Neural progenitor cell (in vitro differentiated cells): ENCODE data around the gene ZFAND2B. TPM values are rescaled to one million over a fixed set of nuclear protein-coding genes. Genes with fewer than 3 reads are reported as not detected.

Source experiments
- DNase-seq: peaks from one replicate; pipeline ENCODE4 v3.0.0-alpha.2; 2016; ENCODE audit warnings: low spot score
- H2AFZ ChIP-seq: fragments of 200-600 bp; sonication (generic); replicated peaks from 2 replicates; pipeline ENCODE4 v1.6.1; 2016; ENCODE audit warnings: antibody characterized with exemption
- H3F3A ChIP-seq: fragments of 200-600 bp; sonication (generic); 2 replicates; pipeline ENCODE4 v1.6.1; 2016; ENCODE audit warnings: antibody characterized with exemption, low read depth
- H3K27ac ChIP-seq: fragments of 200-600 bp; sonication (generic); 2 replicates; pipeline ENCODE4 v1.5.1; 2016; ENCODE audit warnings: mild to moderate bottlenecking
- H3K27me3 ChIP-seq: fragments of 200-600 bp; sonication (generic); 2 replicates; pipeline ENCODE4 v1.6.1; 2016; ENCODE audit warnings: mild to moderate bottlenecking, moderate library complexity
- H3K36me3 ChIP-seq: fragments of 200-600 bp; sonication (generic); 2 replicates; pipeline ENCODE4 v1.5.1; 2016
- H3K4me1 ChIP-seq: fragments of 200-600 bp; sonication (generic); 2 replicates; pipeline ENCODE4 v1.6.1; 2016; ENCODE audit warnings: mixed run types
- H3K4me2 ChIP-seq: fragments of 200-600 bp; sonication (generic); 2 replicates; pipeline ENCODE4 v1.6.1; 2016
- H3K4me3 ChIP-seq: fragments of 200-600 bp; sonication (generic); 2 replicates; pipeline ENCODE4 v1.5.1; 2016
- H3K79me2 ChIP-seq: fragments of 200-600 bp; sonication (generic); 2 replicates; pipeline ENCODE4 v1.6.1; 2016; ENCODE audit warnings: low read depth
- H3K9ac ChIP-seq: fragments of 200-600 bp; sonication (generic); 2 replicates; pipeline ENCODE4 v1.6.1; 2016
- H3K9me3 ChIP-seq: fragments of 200-600 bp; sonication (generic); 2 replicates; pipeline ENCODE4 v1.5.1; 2016; ENCODE audit warnings: low read depth
- H4K20me1 ChIP-seq: fragments of 200-600 bp; sonication (generic); 2 replicates; pipeline ENCODE4 v1.6.1; 2016; ENCODE audit warnings: low read depth
- H3K27ac Mint-ChIP-seq: 3 replicates; pipeline ENCODE4 v1.8.0; 2021; ENCODE audit warnings: mixed read lengths
- H3K27me3 Mint-ChIP-seq: 2 replicates; pipeline ENCODE4 v1.8.0; 2022; ENCODE audit warnings: low read depth, mild to moderate bottlenecking, inconsistent platforms, moderate library complexity, mixed read lengths; ENCODE audit not compliant: insufficient read depth
- H3K36me3 Mint-ChIP-seq: 3 replicates; pipeline ENCODE4 v1.8.0; 2021; ENCODE audit warnings: mixed read lengths
- H3K4me1 Mint-ChIP-seq: 3 replicates; pipeline ENCODE4 v1.8.0; 2021; ENCODE audit warnings: mixed read lengths
- H3K4me3 Mint-ChIP-seq: 3 replicates; pipeline ENCODE4 v1.8.0; 2021; ENCODE audit warnings: mild to moderate bottlenecking, moderate library complexity, mixed read lengths
- H3K9me3 Mint-ChIP-seq: 3 replicates; pipeline ENCODE4 v1.8.0; 2020; ENCODE audit warnings: mixed read lengths
- CTCF ChIP-seq: fragments of 200-600 bp; sonication (generic); IDR thresholded peaks from 2 replicates; pipeline ENCODE4 v1.5.1; 2017; ENCODE audit warnings: antibody characterized with exemption, mild to moderate bottlenecking
- EZH2 ChIP-seq: fragments of 200-600 bp; sonication (generic); IDR thresholded peaks from 2 replicates; pipeline ENCODE4 v1.6.1; 2017; ENCODE audit warnings: antibody characterized with exemption, mild to moderate bottlenecking, moderate library complexity
- EZH2phosphoT487 ChIP-seq: fragments of 200-600 bp; sonication (generic); IDR thresholded peaks from 2 replicates; pipeline ENCODE4 v1.6.1; 2017; ENCODE audit warnings: antibody characterized with exemption
- total RNA-seq: library from RNA; depleted of rRNA; stranded (reverse); fragments of >200 nt; gene quantifications from 2 replicates; pipeline ENCODE4 v1.2.3, GENCODE V29; 2015; ENCODE audit warnings: low replicate concordance

The ZFAND2B gene
- total RNA-seq, 1 donor from 2014 or later, result 13.6 TPM

- Histone ChIP-seq H3F3A (peaks cover 22% of the 10 kb centered on the region), H3K27ac (no peak overlapping the region), H3K9me3 (no peaks in the 10 kb centered on the region), H3K27me3 (no peaks in the 10 kb centered on the region), H2AFZ (no peak overlapping the region), H3K4me3 (no peak overlapping the region), H3K9ac (no peak overlapping the region), H3K4me2 (no peak overlapping the region), H3K36me3 (no peaks in the 10 kb centered on the region), H3K79me2 (no peaks in the 10 kb centered on the region), H3K4me1 (peaks cover 7% of the 10 kb centered on the region), H4K20me1 (no peaks in the 10 kb centered on the region)
- peaks cover 5% of the 10 kb centered on the region for H3K27me3 Mint-ChIP-seq
- no peak for TF ChIP-seq CTCF
- no peak for TF ChIP-seq EZH2
- no peak for TF ChIP-seq EZH2phosphoT487
- peaks cover 18% of the 10 kb centered on the region for H3K4me1 Mint-ChIP-seq
- DNase-seq, result no peak
- peaks cover 12% of the 10 kb centered on the region for H3K36me3 Mint-ChIP-seq
- H3K4me3 Mint-ChIP-seq, result no peak overlapping the region
- no peak overlapping the region for H3K27ac Mint-ChIP-seq
- no peaks in the 10 kb centered on the region for H3K9me3 Mint-ChIP-seq
Measured at GRCh38 chr2:219210886-219211362, 4.3 kb downstream of the ZFAND2B start.

DNA sequence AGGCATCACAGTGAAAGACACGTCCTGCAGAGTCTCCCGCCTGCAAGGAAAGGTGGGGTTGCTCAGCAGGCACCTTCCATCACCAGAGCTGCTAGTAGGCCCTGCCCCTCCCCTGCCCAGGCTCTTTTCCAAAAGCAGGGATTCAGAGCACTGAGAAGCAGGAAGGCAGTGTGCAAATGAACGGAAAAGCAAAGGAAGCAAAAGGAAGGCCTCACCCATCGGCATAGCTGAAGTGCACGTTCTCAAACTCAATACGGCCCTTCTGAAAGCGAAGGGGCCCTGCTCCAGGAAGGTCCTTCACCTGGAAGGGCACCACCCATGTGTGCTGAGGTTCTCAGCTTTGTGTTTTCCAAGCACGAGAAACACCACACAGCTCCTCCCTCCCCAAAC, 6.4 kb downstream of the ZFAND2B start:
- Mint-ChIP-seq H3K27me3 (peaks cover 8% of the 10 kb centered on the region), H3K36me3 (peaks cover 13% of the 10 kb centered on the region), H3K4me1 (peaks cover 15% of the 10 kb centered on the region), H3K4me3 (no peak overlapping the region), H3K9me3 (no peaks in the 10 kb centered on the region), H3K27ac (no peak overlapping the region)
- Histone ChIP-seq H4K20me1 (peaks cover 8% of the 10 kb centered on the region), H3K27ac (no peak overlapping the region), H3K36me3 (no peaks in the 10 kb centered on the region), H3K4me1 (peaks cover 4% of the 10 kb centered on the region), H3F3A (peaks cover 6% of the 10 kb centered on the region), H3K9me3 (no peaks in the 10 kb centered on the region), H2AFZ (no peak overlapping the region), H3K4me3 (no peak overlapping the region), H3K79me2 (no peaks in the 10 kb centered on the region), H3K4me2 (no peak overlapping the region), H3K9ac (no peak overlapping the region), H3K27me3 (no peaks in the 10 kb centered on the region)
- TF ChIP-seq EZH2phosphoT487 (no peak), EZH2 (no peak), CTCF (no peak)
- DNase-seq, result no peak

- H3K4me1 ChIP-seq, result peaks cover 4% of the 10 kb centered on the region
- no peak overlapping the region for H3K9ac ChIP-seq
- no peak overlapping the region for H3K27ac ChIP-seq
- H3K9me3 ChIP-seq, result no peaks in the 10 kb centered on the region
- peaks cover 11% of the 10 kb centered on the region for H3F3A ChIP-seq
- H3K79me2 ChIP-seq, result no peaks in the 10 kb centered on the region
- H4K20me1 ChIP-seq, result peaks cover 10% of the 10 kb centered on the region
- Mint-ChIP-seq H3K27ac (no peak overlapping the region), H3K9me3 (no peaks in the 10 kb centered on the region), H3K4me3 (no peak overlapping the region), H3K4me1 (peaks cover 13% of the 10 kb centered on the region), H3K36me3 (peaks cover 13% of the 10 kb centered on the region), H3K27me3 (peaks cover 8% of the 10 kb centered on the region)
- H3K27me3 ChIP-seq, result no peaks in the 10 kb centered on the region
- no peak overlapping the region for H2AFZ ChIP-seq
- no peak for DNase-seq
- no peaks in the 10 kb centered on the region for H3K36me3 ChIP-seq
- no peak overlapping the region for H3K4me3 ChIP-seq
- TF ChIP-seq CTCF, result no peak
- TF ChIP-seq EZH2, result no peak
- TF ChIP-seq EZH2phosphoT487, result no peak
- H3K4me2 ChIP-seq, result no peak overlapping the region
Measured at GRCh38 chr2:219213486-219214071, 7.0 kb downstream of the ZFAND2B start.
